MCF 10A (cell line): Measurements from ENCODE around the gene SYT15. TPM values are rescaled to one million over a fixed set of nuclear protein-coding genes. Genes with fewer than 3 reads are reported as not detected.
"Not testable (repeated sequence)": the region's sequence is repeated elsewhere in the genome, so short reads cannot be mapped to it uniquely, and the experiment has no call there.

Experiments used
- BruUV-seq: library from RNA; stranded (reverse); fragments of 400-500 nt; replicated peaks from 2 replicates; lab custom pipeline; 2021; lab: Mats Ljungman, UMichigan
- CTCF ChIA-PET: fragments of 300-600 bp; sonication (Branson Sonifier 250); formaldehyde crosslinking; extraction: SDS; loops from one replicate; lab custom pipeline; 2021; ENCODE audit warnings: antibody characterized with exemption, inconsistent platforms; lab: Yijun Ruan, JAX
- POLR2A ChIA-PET: fragments of 300-600, 350-650 bp; sonication (Branson Sonifier 250); formaldehyde crosslinking; extraction: SDS; loops from one replicate; lab custom pipeline; 2020; ENCODE audit warnings: antibody characterized with exemption, inconsistent platforms; lab: Yijun Ruan, JAX
- DNase-seq: peaks from one replicate; pipeline ENCODE4 v3.0.0-alpha.2; 2018; ENCODE audit not compliant: unreplicated experiment
- H3K27ac Mint-ChIP-seq: one replicate; pipeline ENCODE4 v1.8.0; 2022; ENCODE audit warnings: mild to moderate bottlenecking, low read depth, mixed read lengths; ENCODE audit not compliant: unreplicated experiment
- H3K27me3 Mint-ChIP-seq: one replicate; pipeline ENCODE4 v1.8.0; 2022; ENCODE audit warnings: mixed read lengths; ENCODE audit not compliant: insufficient read depth, unreplicated experiment
- H3K36me3 Mint-ChIP-seq: one replicate; pipeline ENCODE4 v1.8.0; 2022; ENCODE audit warnings: mild to moderate bottlenecking, moderate library complexity, mixed read lengths; ENCODE audit not compliant: insufficient read depth, unreplicated experiment
- H3K4me1 Mint-ChIP-seq: one replicate; pipeline ENCODE4 v1.8.0; 2022; ENCODE audit warnings: mixed read lengths; ENCODE audit not compliant: insufficient read depth, unreplicated experiment
- H3K4me3 Mint-ChIP-seq: one replicate; pipeline ENCODE4 v1.8.0; 2022; ENCODE audit warnings: mild to moderate bottlenecking, moderate library complexity, mixed read lengths; ENCODE audit not compliant: unreplicated experiment
- H3K9me3 Mint-ChIP-seq: one replicate; pipeline ENCODE4 v1.8.0; 2022; ENCODE audit warnings: mixed read lengths; ENCODE audit not compliant: unreplicated experiment
- intact Hi-C: fragments of 100-400 bp; cut with micrococcal nuclease; formaldehyde crosslinking; loops from 2 replicates; pipeline ENCODE4 v1.14.1; 2022
- total RNA-seq: library from RNA; stranded (reverse); gene quantifications from 2 replicates; pipeline ENCODE4 v1.2.3, GENCODE V29; 2022

SYT15 gene
- total RNA-seq, 1 experiment from 2014 or later, result 0.84 TPM

DNA sequence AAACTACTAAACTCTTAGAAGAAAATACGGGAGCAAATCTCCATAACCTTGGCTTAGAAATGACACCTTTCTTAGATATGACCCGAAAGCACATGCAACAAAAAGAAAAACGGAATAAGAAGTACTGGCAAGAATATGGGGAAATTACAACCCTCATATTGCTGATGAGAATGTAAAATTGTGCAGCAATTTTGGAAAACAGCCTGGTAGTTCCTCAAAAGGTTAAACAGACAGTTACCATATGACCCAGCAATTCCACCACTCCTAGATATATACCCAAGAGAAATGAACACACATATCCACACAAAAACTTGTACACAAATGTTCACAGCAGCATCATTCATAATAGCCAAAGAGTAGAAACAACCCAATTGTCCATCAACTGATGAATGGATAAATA, 37.3 kb downstream of the SYT15 start:
- BruUV-seq, POLR2A ChIA-PET, H3K27ac Mint-ChIP-seq, H3K4me1 Mint-ChIP-seq, CTCF ChIA-PET, H3K4me3 Mint-ChIP-seq, DNase-seq, intact Hi-C loops, H3K9me3 Mint-ChIP-seq, H3K36me3 Mint-ChIP-seq, H3K27me3 Mint-ChIP-seq: not testable (repeated sequence)

DNA sequence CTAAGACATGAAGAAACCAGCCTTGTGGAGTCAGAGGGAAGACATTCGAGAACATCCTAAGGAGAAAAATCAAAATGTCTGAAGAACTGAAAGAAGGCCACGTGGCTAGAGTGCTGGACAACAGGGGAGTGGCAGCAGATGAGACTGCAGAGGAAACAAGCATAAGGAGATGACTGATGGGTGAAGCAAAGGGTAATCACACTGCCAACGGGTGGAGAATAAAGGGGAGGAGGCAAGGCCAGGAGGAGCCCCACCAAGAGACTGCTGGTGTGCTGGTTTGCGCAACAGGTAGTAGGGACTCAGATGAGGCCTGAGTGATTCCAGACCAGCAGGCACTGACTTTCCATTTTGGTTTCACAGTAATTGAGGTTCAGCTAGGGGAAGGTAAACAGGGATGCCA, 38.2 kb downstream of the SYT15 start:
- intact Hi-C loops, H3K27me3 Mint-ChIP-seq, H3K9me3 Mint-ChIP-seq, H3K4me3 Mint-ChIP-seq, POLR2A ChIA-PET, DNase-seq, H3K36me3 Mint-ChIP-seq, CTCF ChIA-PET, H3K4me1 Mint-ChIP-seq, BruUV-seq: not testable (repeated sequence)
- H3K27ac Mint-ChIP-seq, result peak overlapping the region; percentile 90

DNA sequence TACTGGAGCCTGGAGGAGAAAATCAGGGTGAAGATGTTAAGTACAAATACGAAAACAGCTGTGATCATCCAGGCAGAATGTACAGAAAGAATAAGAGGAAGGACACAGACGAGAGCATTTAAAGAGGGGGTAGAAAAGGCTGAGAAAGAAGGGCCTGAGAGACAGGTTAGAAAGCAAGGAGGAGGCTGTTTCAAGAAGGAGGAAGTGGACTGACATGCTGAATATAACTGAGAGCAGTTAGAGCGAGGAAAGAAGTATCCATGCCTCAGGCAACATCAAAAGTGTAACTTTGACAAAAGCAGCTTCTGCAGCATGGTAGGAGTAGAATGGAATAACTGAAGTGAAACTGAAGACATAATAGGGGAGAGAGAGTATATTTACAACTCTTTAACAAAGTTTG, 39.0 kb downstream of the SYT15 start:
- H3K36me3 Mint-ChIP-seq, CTCF ChIA-PET, POLR2A ChIA-PET, H3K4me3 Mint-ChIP-seq, H3K27ac Mint-ChIP-seq, BruUV-seq, H3K27me3 Mint-ChIP-seq, H3K9me3 Mint-ChIP-seq, intact Hi-C loops, H3K4me1 Mint-ChIP-seq, DNase-seq: not testable (repeated sequence)

DNA sequence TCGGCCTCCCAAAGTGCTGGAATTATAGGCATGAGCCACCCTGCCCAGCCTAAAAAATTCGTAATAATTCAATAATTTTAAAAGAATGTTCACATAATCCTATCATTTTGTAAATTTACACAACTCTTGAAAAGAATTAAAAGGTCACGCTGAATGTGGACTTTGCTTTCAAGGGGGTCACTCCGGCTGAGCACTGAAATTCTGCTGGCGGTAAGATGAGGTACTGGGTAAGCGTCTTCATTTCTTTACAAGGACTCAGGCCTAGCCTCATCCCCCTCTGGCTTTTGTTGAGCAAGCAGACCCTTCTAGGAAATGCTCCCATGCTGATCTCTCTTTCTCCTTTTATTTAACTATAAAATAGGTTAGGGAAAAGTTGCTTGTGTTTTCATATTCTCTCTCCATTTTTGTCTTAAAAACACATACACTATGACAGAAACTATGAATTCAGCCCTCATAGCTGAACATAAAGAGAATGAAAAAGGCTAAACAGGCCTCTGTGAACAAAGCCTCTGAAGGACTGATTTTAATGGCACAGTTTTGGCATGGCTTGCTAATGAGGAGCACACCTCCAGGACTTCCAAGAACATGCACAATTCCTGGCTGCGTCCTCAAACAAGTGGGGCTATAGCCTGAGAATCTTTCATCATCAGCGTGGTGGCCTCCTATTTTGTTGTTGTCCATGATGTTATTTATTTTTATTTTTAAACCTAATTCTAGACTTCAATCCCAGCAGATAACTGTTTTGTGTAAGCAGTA, 45.1 kb downstream of the SYT15 start:
- H3K36me3 Mint-ChIP-seq, H3K27ac Mint-ChIP-seq, POLR2A ChIA-PET, H3K9me3 Mint-ChIP-seq, H3K4me3 Mint-ChIP-seq, H3K4me1 Mint-ChIP-seq, H3K27me3 Mint-ChIP-seq, BruUV-seq, CTCF ChIA-PET, DNase-seq, intact Hi-C loops: not testable (repeated sequence)

DNA sequence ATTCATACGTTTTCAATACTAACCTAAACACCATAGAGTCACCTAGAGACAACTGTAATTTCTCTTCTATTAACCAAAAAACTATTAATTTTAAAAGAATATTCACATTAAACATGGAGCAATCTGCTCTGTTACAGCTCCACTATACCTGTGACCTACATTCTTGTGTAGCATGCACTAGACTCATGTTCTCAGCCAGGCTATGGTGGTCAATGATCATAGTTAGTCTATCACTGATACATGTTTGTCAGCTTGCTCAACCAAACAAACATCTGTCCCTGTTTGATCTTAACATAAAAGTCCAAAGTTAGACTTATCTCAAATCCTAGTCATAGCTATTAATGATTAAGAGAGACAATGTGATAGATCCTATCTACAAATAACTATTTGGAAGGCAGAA, 50.9 kb downstream of the SYT15 start:
- H3K27ac Mint-ChIP-seq, POLR2A ChIA-PET, H3K27me3 Mint-ChIP-seq, BruUV-seq, DNase-seq, intact Hi-C loops, H3K4me3 Mint-ChIP-seq, CTCF ChIA-PET, H3K4me1 Mint-ChIP-seq, H3K36me3 Mint-ChIP-seq, H3K9me3 Mint-ChIP-seq: not testable (repeated sequence)

DNA sequence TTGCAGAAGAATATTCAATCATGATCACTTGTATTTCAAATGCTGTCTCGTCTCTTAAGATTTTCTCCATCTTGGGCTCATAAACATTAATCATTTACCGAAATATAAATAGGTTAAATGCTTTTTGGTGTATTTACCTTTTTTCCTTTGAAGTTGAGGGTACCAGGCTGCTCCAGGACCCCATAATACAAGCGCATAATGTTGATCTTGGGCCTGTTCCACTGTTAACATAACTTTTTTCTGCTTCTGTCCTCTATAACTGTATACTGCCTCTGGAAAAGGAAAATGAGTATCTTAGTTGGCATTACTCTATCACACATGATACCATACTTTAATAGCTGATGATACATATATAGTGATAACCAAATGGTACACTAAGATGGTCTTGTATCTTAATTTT, 51.9 kb downstream of the SYT15 start:
- H3K4me3 Mint-ChIP-seq, H3K36me3 Mint-ChIP-seq, H3K27ac Mint-ChIP-seq, BruUV-seq, H3K4me1 Mint-ChIP-seq, POLR2A ChIA-PET, DNase-seq, H3K9me3 Mint-ChIP-seq, CTCF ChIA-PET, H3K27me3 Mint-ChIP-seq, intact Hi-C loops: not testable (repeated sequence)

DNA sequence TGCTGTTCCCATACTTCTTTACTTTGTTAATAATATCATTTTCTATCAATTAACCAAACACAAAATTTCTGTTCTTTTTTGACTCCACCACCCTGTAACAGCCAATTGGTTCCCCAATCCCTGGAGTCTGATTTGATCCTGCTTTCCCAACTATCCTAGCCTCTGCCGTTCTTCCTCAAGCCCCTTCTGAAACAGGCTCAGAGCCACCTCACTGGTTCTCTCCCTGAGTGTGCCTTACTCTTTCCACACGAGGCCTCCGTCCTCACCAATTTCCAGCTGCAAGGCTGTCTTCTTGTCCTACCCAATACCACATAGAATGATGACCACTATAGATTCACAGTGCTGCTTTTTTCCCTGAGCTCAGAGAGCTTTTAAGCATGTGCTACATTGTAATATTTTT, 52.8 kb downstream of the SYT15 start:
- not testable (repeated sequence) for H3K9me3 Mint-ChIP-seq, H3K27ac Mint-ChIP-seq, DNase-seq

DNA sequence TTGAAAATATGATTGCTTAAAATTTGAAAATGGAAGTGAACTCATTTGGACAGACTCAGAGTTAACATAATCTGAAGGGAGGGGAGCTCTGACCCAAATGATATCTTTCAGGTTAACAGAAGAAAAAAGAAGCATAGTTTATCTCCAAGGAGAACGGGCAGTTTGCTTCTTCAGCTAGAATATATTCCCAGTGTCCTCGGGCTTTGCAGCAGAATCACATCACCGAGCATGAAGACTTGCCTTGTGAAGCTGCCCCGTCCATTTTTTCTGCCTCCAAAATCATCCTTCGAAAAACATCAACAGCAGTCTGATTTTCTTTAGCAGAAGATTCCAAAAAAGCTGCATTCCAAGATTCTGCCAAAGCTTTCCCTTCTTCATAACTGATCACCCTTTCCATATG, 55.8 kb downstream of the SYT15 start:
- H3K27me3 Mint-ChIP-seq, H3K4me1 Mint-ChIP-seq, DNase-seq, POLR2A ChIA-PET, intact Hi-C loops, CTCF ChIA-PET, H3K36me3 Mint-ChIP-seq, H3K27ac Mint-ChIP-seq, BruUV-seq, H3K9me3 Mint-ChIP-seq: not testable (repeated sequence)
- H3K4me3 Mint-ChIP-seq, result peak overlapping the region; percentile 66

More for the DNA sequence above, 52.8 kb downstream of the SYT15 start:
- POLR2A ChIA-PET, H3K27me3 Mint-ChIP-seq, BruUV-seq, H3K4me1 Mint-ChIP-seq, H3K4me3 Mint-ChIP-seq, CTCF ChIA-PET, H3K36me3 Mint-ChIP-seq, intact Hi-C loops: not testable (repeated sequence)

DNA sequence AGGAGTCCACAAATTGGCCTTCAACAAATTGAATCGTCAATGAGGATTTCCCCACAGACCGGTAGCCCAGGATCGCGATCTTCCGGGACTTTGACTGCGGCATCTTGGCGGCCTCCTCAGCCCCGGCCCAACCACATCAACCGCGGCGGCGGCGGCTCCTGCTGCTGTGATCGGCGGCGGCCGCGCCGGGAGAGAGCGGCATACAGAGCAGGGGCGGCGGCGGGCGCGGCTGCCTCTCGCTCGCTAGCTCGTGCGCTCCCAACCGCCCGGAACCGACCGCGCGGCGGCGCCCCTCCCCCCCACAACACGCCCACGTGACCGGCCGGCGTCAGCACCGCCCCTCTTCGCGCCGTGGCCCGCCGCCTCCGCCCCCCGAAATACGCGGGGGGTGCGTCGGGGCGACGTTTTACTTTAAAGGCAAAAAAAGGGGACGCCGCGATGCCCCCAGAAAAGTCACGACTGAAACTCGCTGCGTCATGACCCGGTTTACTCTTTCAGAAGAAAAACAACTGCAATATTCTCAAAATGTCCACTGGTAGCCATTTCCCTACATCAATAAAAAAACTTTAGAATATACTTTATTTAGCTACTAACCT, 56.5 kb downstream of the SYT15 start:
- BruUV-seq, intact Hi-C loops, POLR2A ChIA-PET, CTCF ChIA-PET, H3K9me3 Mint-ChIP-seq, H3K27me3 Mint-ChIP-seq, DNase-seq, H3K36me3 Mint-ChIP-seq: not testable (repeated sequence)
- peaks cover 10% of the 10 kb centered on the region for H3K4me1 Mint-ChIP-seq
- H3K27ac Mint-ChIP-seq, result peak overlapping the region; percentile 46
- H3K4me3 Mint-ChIP-seq, result peak overlapping the region; percentile 55
